GM12878 (cell line): ENCODE results near the gene RNPEP. TPM values are rescaled to one million over a fixed set of nuclear protein-coding genes. Genes with fewer than 3 reads are reported as not detected.

ENCODE experiments used
- ATAC-seq: fragments of 200-7000 bp; cut with Tn5 transposase; 3 replicates; pipeline ENCODE4 v1.9.1; 2020; ENCODE audit warnings: mild to moderate bottlenecking, moderate library complexity
- BruUV-seq: library from RNA; stranded (reverse); fragments of 400-500 nt; replicated peaks from 2 replicates; lab custom pipeline; 2021; lab: Mats Ljungman, UMichigan
- CTCF ChIA-PET: fragments of 300-600 bp; sonication (Branson Sonifier 250); formaldehyde crosslinking; extraction: SDS; loops from one replicate; lab custom pipeline; 2021; ENCODE audit warnings: inconsistent platforms; lab: Yijun Ruan, JAX
- POLR2A ChIA-PET: fragments of 350-600 bp; formaldehyde crosslinking; extraction: SDS; loops from one replicate; lab custom pipeline; 2021; ENCODE audit warnings: inconsistent platforms; lab: Charles Lee
- RAD21 ChIA-PET: fragments of 300-600 bp; sonication (Branson Sonifier 250); formaldehyde crosslinking; loops from one replicate; lab custom pipeline; 2023; ENCODE audit warnings: antibody characterized with exemption; ENCODE audit not compliant: unreplicated experiment; lab: Charles Lee
- SMC1A ChIA-PET: fragments of 300-600 bp; sonication (Branson Sonifier 250); formaldehyde crosslinking; loops from one replicate; lab custom pipeline; 2023; ENCODE audit not compliant: unreplicated experiment, uncharacterized antibody; lab: Charles Lee
- DNase-seq: peaks from one replicate; pipeline ENCODE4 v3.0.0-alpha.2; 2011; ENCODE audit warnings: low read depth, low spot score
- FAIRE-seq: peaks from 3 replicates; lab custom pipeline; 2011; peaks lifted over from hg19 to GRCh38; lab: Jason Lieb, UNC
- H2AFZ ChIP-seq: 2 replicates; pipeline ENCODE4 v1.6.0; 2011; ENCODE audit warnings: low read depth, low read length, control low read depth; ENCODE audit not compliant: control insufficient read depth
- H3K27ac ChIP-seq: 2 replicates; pipeline ENCODE4 v1.5.1; 2011; ENCODE audit warnings: control low read depth; ENCODE audit not compliant: control insufficient read depth, insufficient read depth
- H3K27me3 ChIP-seq, 2 experiments: replicated peaks in 1 of 2; 2 replicates each; pipeline versions ENCODE4 v1.6.0 to v1.6.1; 2011; ENCODE audit warnings: low read length in 1 of 2; ENCODE audit not compliant: control insufficient read depth in 2 of 2, insufficient read depth in 2 of 2
- H3K36me3 ChIP-seq, 2 experiments: 2 replicates each; pipeline ENCODE4 v1.5.1; 2011; ENCODE audit warnings: low read length in 1 of 2; ENCODE audit not compliant: control insufficient read depth in 2 of 2, insufficient read depth in 2 of 2
- H3K4me1 ChIP-seq: 2 replicates; pipeline ENCODE4 v1.6.1; 2011; ENCODE audit warnings: mild to moderate bottlenecking, low read length, moderate library complexity, mixed read lengths; ENCODE audit not compliant: control insufficient read depth, insufficient read depth
- H3K4me2 ChIP-seq: 2 replicates; pipeline ENCODE4 v1.6.0; 2011; ENCODE audit warnings: control low read depth; ENCODE audit not compliant: control insufficient read depth, insufficient read depth
- H3K4me3 ChIP-seq: fragments of 200-600 bp; sonication (generic); 2 replicates; pipeline ENCODE4 v1.5.1; 2016
- H3K79me2 ChIP-seq: 2 replicates; pipeline ENCODE4 v1.6.0; 2011; ENCODE audit warnings: low read length; ENCODE audit not compliant: control insufficient read depth, insufficient read depth
- H3K9ac ChIP-seq: 2 replicates; pipeline ENCODE4 v1.8.0; 2011; ENCODE audit warnings: low read length, control low read depth, mixed read lengths; ENCODE audit not compliant: control insufficient read depth, insufficient read depth
- H3K9me3 ChIP-seq: replicated peaks from 3 replicates; pipeline ENCODE4 v1.5.1; 2011; ENCODE audit warnings: mild to moderate bottlenecking, low read length; ENCODE audit not compliant: control insufficient read depth, insufficient read depth
- H4K20me1 ChIP-seq: 2 replicates; pipeline ENCODE4 v1.6.0; 2011; ENCODE audit not compliant: control insufficient read depth, insufficient read depth
- CEBPB ChIP-seq, 2 experiments: fragments of 150-350 bp in 1 of 2; IDR thresholded peaks; 2 replicates each; pipeline ENCODE4 v1.6.1; 2012 to 2014; ENCODE audit warnings: low read depth in 2 of 2, low read length in 2 of 2, borderline replicate concordance in 1 of 2, inconsistent platforms in 1 of 2
- CHD2 ChIP-seq: IDR thresholded peaks from 2 replicates; pipeline ENCODE4 v1.6.1; 2011; ENCODE audit warnings: low read depth, low read length, improper control_type of control experiment, borderline replicate concordance
- CREM ChIP-seq: IDR thresholded peaks from 2 replicates; pipeline ENCODE4 v1.6.1; 2014; ENCODE audit warnings: antibody characterized with exemption, low read depth
- EZH2 ChIP-seq: IDR thresholded peaks from 2 replicates; pipeline ENCODE4 v1.6.1; 2012; ENCODE audit warnings: low read depth, mild to moderate bottlenecking, control low read depth, inconsistent platforms, low read length, borderline replicate concordance; ENCODE audit not compliant: control insufficient read depth
- PBX3 ChIP-seq: IDR thresholded peaks from 2 replicates; pipeline ENCODE4 v1.6.1; 2011; ENCODE audit warnings: mild to moderate bottlenecking, low read depth, low read length, moderate library complexity; ENCODE audit not compliant: insufficient replicate concordance
- SMARCA5 ChIP-seq: fragments of 450-650 bp; IDR thresholded peaks from 2 replicates; pipeline ENCODE4 v1.6.1; 2017; ENCODE audit warnings: mild to moderate bottlenecking
- WGBS: methylation state at CpG from one replicate; pipeline ENCODE4 v1.1.6; 2016; ENCODE audit warnings: low lambda C conversion rate; ENCODE audit not compliant: insufficient replicate concordance, insufficient coverage; ENCODE audit errors: missing lambda C conversion rate; 5-methylcytosine and 5-hydroxymethylcytosine counted together
- in situ Hi-C: fragments of 300-500 bp; cut with MboI; formaldehyde crosslinking; loops from 9 replicates; pipeline ENCODE4 v1.14.3; 2018; ENCODE audit warnings: mixed read lengths
- intact Hi-C: fragments of 100-400 bp; cut with micrococcal nuclease; formaldehyde crosslinking; loops from one replicate; pipeline ENCODE4 v1.14.2; 2022; ENCODE audit not compliant: unreplicated experiment
- polyA plus RNA-seq, 11 experiments: library from polyadenylated mRNA; depleted of rRNA in 4 of 11; unstranded in 6 of 11; stranded (reverse) in 5 of 11; fragments of >200 nt; fragmentation: Nextera tagmentation in 4 of 11; fragmentation: Illumina TruSeq in 1 of 11; extraction: Ambion mirVana in 4 of 11; extraction: Trizol in 1 of 11; gene quantifications; 1 replicate in 1 of 11; 2 replicates in 10 of 11; pipeline versions ENCODE4 v1.2.1 to v1.2.3, GENCODE V29; 2011 to 2016; ENCODE audit warnings: inconsistent platforms in 2 of 11, missing spikeins in 2 of 11, low read depth in 1 of 11
- total RNA-seq, 4 experiments: library from RNA; depleted of rRNA in 3 of 4; stranded (reverse); fragments of >200 nt in 3 of 4; fragmentation: Illumina TruSeq in 1 of 4; extraction: Trizol in 1 of 4; gene quantifications; 2 replicates each; pipeline versions ENCODE4 v1.2.1 to v1.2.3, GENCODE V29; 2013 to 2021
- TF ChIP-seq, protein P1 (sequence below): fragments of 450-650 bp; IDR thresholded peaks from 2 replicates; pipeline ENCODE4 v1.6.1; 2017; ENCODE audit warnings: low read depth, mild to moderate bottlenecking, moderate library complexity

The RNPEP gene
- total and polyA plus RNA-seq, 10 of the 15 experiments (the other 5 are each of a cell fraction or from before 2014, with no cell fraction given): 18.3 to 68.2 (median 44.6) TPM

DNA sequence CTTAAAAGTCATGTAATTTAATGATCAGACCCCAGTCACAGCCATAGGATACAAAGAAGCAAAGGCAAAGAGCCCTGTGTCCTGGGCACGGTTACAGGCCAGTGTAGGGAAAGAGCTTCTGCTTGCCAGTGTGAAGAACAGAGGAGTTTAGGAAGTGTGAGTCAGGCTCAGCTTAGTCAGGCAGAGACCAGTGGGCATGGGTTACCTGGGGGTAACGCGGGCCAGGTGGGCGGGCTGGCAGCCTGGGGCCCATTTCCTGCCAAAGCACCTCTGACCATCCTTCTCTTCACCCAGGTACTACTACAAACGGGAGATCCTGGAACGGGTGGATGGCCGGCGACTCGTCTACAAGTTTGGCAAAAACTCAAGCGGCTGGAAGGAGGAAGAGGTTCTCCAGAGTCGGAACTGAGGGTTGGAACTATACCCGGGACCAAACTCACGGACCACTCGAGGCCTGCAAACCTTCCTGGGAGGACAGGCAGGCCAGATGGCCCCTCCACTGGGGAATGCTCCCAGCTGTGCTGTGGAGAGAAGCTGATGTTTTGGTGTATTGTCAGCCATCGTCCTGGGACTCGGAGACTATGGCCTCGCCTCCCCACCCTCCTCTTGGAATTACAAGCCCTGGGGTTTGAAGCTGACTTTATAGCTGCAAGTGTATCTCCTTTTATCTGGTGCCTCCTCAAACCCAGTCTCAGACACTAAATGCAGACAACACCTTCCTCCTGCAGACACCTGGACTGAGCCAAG lies 32.6 kb downstream of the RNPEP start:
- H3K79me2 ChIP-seq: no peaks in the 10 kb centered on the region
- FAIRE-seq: no peak
- RAD21 ChIA-PET: interaction anchor here (0.5 to 1.6 kb wide), 2 partner anchors 14 to 196 kb away, joined by 3 read pairs; no protein-coding TSS in a partner anchor
- H3K4me1 ChIP-seq: peaks cover 5% of the 10 kb centered on the region
- SMC1A ChIA-PET: interaction anchor here (0.9 kb wide), 1 partner anchor 79 kb away, joined by 3 read pairs; no protein-coding TSS in a partner anchor
- no peak overlapping the region for H3K27ac ChIP-seq
- intact Hi-C loops (no loop called here), in situ Hi-C loops (loop anchor here (5.0 kb wide), 1 partner anchor 107 kb away; the partner anchor contains the start of gene GPR37L1)
- H3K9me3 ChIP-seq: no peaks in the 10 kb centered on the region
- POLR2A ChIA-PET: interaction anchor here (2.0 kb wide), 1 partner anchor 20 kb away, joined by 12 read pairs; no protein-coding TSS in a partner anchor
- BruUV-seq: no TSS peak
- no peaks in the 10 kb centered on the region for H4K20me1 ChIP-seq
- no peak overlapping the region for H3K4me2 ChIP-seq
- CTCF ChIA-PET: interaction anchor here (1.0 to 1.4 kb wide), 3 partner anchors 10 to 120 kb away, joined by 3 to 4 read pairs (median 3); no protein-coding TSS in a partner anchor
- H3K36me3 ChIP-seq: no peaks in the 10 kb centered on the region
- H2AFZ ChIP-seq: no peak overlapping the region
- WGBS: 61% methylated on average over 17 of the region's 17 CpGs
- ATAC-seq: no peak
- H3K27me3 ChIP-seq: no peaks in the 10 kb centered on the region
- TF ChIP-seq CEBPB (IDR thresholded peaks at IDR 0.05; ENCODE audit: borderline replicate concordance in 1 of 2, low read depth in 2 of 2, low read length in 2 of 2): no peak
- TF ChIP-seq, protein P1, sequence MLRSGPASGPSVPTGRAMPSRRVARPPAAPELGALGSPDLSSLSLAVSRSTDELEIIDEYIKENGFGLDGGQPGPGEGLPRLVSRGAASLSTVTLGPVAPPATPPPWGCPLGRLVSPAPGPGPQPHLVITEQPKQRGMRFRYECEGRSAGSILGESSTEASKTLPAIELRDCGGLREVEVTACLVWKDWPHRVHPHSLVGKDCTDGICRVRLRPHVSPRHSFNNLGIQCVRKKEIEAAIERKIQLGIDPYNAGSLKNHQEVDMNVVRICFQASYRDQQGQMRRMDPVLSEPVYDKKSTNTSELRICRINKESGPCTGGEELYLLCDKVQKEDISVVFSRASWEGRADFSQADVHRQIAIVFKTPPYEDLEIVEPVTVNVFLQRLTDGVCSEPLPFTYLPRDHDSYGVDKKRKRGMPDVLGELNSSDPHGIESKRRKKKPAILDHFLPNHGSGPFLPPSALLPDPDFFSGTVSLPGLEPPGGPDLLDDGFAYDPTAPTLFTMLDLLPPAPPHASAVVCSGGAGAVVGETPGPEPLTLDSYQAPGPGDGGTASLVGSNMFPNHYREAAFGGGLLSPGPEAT: no peak
- TF ChIP-seq PBX3: no peak
- TF ChIP-seq CHD2: no peak
- no peak for TF ChIP-seq EZH2
- TF ChIP-seq CREM: no peak
- no peak for TF ChIP-seq SMARCA5
- no peak for DNase-seq
- no peak overlapping the region for H3K4me3 ChIP-seq
- no peak overlapping the region for H3K9ac ChIP-seq
